HK-2 (cell line): ENCODE results near the gene MPZL3.

Experiments
- DNase-seq: peaks from one replicate; pipeline ENCODE4 v3.0.0-alpha.2; 2018; ENCODE audit not compliant: unreplicated experiment

MPZL3 gene

DNA sequence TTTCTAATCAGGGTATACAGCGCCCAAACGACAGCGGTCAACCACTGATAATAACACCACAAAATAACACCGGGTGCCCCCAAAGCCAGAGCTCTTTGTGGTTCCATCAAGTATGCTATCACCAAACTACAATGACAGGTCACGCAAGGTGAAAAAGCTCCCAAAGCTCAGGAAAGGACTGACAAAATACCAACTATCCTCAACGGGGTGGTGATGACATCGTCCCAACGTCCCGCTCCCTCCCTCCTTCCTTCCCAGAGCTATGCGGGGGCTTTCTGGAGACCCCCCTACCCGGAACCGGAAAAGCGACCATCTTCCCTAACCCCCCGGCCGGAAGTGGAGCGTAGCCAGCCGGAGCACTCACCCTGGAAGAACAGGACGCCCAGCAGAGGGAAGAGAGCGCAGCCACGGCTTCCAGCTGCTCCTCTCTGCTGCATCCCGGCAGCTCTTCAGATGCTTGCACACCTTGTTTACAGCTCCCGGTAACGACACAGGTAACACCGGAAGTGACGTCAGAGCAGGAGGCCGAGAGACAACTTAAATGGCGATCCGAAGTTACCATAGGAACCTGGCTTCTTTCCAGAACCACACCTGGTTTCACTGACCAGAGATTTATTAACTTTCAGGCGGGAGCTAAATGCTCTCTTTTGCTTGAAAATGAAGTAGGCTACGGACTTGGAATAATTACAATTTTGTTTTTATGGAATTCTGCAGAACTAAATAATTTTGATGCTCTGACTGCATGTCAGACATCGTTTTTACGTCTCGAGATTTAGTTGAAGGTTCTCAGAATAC lies at the start of gene MPZL3:
MPZL3 (minus strand) TSS at position 508 of the 795 bp plus-strand sequence; CDS start at position 437, 71 bp downstream.
- DNase-seq: peak; percentile 67

DNA sequence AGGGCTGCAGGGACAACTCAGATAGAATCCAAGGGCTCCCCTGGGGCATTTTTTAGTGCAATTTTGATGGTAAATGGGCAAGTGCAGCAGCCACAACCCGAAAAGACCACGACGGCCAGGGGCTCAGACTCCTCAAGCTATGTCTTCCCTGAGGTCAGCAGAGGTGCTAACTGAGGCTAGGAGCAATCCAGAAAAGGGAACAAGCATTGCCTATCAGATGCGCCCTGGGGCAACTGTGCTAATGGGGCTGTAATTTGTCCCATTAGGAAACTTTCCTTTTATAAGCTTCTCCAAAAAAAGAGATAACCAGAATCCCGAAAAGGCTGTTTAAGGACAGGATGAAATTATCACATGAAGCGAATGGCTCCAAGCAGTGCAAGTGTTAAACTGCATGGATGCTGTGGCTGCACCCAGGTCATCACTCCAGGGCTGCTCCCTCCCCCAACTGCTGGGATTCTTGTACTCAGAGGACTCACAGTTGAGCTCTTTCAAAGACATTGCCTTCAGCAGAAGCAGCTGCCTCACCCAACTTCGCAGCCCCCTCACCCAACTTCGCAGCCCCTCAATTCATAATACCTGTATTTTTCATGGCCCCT lies 49.5 kb upstream of the MPZL3 start:
- no peak for DNase-seq

DNA sequence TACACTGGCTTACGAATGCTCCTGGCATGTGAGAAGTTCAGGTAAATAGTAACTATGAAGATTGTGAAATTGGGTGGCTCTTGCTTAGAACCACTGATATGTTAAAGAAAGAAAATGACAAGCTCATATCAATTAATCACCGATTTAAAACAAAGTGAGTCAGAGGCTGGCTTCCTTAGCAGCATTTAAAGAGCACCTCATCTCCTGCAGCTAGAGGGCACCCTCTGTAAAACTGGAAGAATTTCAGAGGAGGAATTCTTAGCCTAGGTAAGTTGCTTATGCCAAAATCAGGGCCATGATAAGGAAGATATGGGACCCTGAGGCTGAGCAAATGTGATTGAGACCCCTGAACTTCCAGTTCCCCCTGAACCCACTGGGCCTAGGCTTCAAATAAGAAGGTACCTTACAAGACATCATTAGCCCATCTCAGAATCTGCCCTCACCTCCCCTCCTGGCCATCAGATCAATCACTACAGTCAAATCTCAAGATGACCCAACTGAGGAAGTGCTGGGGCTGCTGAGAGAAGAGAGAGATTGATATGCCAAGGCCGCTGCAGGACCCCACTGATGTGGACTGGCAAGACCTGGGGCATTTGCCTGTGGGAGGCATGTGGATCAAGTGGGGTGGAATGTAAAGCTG lies 43.8 kb upstream of the MPZL3 start:
- DNase-seq: no peak

DNA sequence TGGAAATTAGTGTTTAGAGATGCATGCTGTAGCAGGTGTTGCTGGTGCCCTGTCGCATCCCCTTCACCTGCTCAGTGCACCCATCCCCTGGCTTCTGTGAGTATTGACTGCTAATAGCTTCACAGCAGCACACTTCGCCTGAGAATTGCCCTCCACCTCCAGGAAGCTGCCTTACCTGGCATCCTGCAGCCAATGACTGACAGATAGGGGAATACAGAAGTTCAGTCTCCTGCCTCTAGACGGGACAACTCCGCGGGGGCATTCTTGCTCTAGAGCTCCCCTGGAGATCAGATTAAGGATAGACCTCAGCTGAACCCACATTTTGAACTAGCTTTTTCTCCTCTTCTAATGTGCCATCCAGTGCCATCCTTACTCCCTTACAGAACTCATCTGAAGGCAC lies 43.0 kb upstream of the MPZL3 start:
- DNase-seq: no peak

DNA sequence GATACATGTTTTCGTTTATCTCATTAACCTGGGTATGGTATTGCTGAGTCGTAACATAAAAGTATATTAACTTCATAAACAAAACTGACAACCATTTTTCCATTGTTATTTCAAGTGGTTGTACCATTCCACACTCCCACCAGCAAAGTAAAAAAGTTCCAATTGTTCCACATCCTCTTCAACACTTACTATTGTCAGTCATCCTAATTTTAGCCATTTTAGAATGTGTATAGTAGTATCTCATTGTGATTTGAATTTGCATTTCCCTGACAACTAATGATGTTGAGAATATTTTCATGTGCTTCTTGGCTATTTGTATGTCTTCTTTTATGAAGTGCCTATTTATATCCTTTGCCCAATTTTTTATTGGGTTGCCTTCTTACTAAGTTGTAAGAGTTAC lies 41.9 kb upstream of the MPZL3 start:
- DNase-seq: no peak

DNA sequence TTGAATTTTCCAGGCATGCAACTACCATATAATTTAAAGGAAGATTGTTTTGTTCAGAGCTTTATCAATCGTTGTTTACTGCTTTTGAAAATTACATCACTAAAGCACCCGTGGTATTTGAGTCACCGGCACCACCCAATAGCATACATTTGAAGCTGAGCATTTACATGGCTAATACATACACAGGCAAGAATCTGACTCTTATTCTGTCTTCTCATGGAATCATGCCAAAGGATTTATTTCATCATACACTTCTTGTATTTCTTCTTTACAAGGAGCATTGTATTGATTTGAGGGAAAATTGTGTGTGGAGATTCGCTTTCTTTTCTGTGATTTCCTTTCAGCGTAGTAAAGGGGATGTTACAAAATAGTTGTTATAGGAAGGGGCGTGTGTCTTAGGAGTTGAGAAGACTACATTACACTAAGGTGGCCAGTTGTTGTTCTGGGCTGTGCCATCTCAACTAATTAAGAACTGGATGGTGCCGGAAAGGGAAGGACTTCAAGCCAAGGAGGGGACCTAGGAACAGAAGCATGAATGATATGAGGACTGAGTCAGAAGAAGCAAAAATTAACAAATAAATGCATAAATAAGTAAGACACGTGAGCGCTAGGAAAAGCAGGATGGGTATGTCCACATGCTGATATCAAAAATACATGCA lies 39.4 kb upstream of the MPZL3 start:
- DNase-seq: no peak

DNA sequence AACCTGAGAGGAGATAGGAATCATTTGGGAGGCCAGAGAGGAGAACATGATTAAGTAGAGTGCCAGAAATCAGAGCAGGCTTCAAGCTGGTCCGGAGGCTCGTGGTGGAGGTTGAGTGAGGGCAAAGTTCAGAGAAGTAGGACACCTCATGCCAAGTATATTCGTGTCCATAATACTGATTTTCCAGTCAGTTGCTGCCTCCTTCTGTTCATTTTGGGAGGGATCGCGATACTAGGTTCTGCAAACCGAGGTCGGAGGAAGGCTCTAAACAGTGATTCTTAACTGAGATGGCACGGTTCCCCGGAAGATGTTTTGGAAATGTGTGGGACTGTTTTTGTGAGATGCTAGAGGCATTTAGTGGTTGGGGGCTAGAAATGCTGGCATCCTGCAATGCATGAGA lies 38.8 kb upstream of the MPZL3 start:
- peak; percentile 3 for DNase-seq

DNA sequence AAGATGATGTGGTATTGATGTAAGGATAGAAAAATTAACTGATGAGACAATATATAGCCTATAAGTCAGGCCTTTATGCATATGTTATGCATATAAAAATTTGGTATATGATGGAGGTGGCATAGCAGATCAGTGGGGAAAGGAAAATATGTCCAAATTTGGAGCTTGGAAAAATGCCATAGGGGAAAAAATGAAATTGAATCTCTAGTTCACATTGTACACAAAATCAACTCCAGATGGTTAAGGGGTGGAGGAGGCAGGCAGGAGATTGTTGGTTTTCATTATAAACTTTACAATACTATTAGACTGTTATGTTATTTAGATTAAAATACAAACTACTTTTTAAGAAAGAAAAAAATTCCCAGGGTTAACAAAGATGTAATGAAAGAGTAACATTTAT lies 37.2 kb upstream of the MPZL3 start:
- DNase-seq: no peak

DNA sequence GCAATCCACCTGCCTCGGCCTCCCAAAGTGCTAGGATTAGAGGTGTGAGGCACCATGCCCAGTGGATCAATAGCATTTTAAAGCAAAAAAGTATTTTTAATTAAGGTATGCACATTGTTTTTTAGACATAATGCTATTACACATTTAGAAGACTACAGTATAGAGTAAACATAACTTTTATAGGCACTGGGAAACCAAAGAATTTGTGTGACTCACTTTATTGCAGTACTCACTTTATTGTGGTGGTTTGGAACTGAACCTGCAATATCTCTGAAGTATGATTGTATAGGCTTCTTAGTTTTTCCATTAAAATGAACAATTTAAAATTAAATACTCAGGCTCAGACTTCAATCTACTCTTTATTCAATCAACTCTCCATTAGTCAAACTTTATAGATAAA lies 34.8 kb upstream of the MPZL3 start:
- DNase-seq: no peak

DNA sequence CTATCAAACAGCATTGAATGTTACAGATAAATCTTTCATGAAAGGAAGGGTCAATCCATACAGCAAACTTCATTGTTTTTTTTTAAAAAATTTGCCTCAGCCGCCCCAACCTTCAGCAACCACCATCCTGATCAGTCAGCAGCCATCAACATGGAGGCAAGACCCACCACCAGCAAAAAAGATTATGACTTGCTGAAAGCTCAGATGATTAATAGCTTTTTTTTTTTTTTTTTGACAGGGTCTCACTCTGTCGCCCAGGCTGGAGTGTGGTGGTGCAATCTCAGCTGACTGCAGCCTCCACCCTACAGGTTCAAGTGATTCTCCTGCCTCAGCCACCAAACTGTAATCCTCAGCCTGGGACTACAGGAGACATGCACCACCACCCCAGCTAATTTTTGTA lies 34.4 kb upstream of the MPZL3 start:
- no peak for DNase-seq

- no peak for DNase-seq
These were observed 31.7 kb upstream of the MPZL3 start for GRCh38 chr11:118283756-118284350.

DNA sequence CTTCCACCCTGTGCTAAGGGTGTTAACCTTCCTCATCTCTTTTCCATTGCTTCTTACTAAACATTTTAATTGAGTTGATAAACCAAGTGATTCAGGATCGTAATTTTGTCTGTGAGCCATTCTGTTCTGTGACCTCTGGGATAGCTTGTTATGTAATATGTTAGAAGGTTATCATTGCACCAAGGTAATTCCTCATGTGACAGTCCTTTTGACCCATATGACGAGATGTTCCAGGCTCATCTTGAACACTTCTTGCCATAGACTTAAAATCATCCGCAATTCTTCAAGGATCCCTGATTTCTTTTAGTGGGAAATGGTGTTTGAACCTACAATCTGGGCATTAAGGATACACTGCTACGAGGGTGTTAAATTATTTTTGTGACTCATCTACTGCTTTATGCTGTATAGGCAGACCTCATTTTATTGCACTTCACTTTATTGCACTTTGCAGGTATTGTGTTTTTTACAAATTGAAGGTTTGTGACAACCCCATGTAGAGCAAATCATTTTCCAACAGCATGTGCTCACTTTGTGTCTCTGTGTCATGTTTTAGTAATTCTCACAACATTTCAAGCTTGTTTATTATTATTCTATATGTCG lies 31.0 kb upstream of the MPZL3 start:
- DNase-seq: no peak

- no peak for DNase-seq
These were observed 30.4 kb upstream of the MPZL3 start for GRCh38 chr11:118282606-118283005.

DNA sequence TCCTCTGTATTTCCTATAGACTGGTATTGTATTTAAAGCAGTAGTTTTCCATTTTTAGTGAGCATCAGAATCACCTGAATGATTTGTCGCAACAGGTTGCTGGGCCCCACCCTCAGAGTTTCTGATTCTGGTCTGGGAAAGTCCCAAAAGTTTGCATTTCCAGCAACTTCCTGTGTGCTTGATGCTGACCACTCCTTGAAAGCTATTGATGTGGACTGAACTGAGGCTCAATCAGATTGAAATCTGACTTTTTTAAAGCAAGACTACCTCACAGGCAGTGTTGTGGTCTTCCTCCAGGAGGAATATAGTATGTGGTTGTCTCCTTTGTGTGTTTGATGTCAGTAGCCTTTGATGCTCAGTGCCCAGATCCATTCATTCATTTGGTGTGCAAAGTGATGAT lies 29.1 kb upstream of the MPZL3 start:
- no peak for DNase-seq

GRCh38 chr11:118277312-118277711 lies 25.1 kb upstream of the MPZL3 start:
- DNase-seq: no peak

DNA sequence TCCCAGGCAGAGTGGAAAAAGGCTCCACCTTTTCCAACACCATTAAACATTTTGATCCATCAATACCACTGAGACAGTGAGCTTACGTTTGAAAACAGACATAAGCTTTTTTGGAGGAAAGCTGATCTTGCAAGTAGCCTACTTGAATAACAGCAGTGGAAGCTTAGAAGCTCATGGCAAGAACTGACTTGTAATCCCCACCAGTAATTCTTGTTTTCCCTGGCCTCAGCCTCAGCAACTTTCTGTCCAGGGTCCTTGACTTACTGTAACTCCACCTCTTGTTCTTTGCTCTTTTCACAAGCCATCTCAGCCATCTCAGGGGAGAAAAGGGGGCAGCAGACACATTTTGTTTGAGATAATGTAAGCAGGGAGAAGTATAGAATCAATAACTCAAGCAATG lies 24.3 kb upstream of the MPZL3 start:
- no peak for DNase-seq

- no peak for DNase-seq
These were observed 23.0 kb upstream of the MPZL3 start for GRCh38 chr11:118275176-118275575.

DNA sequence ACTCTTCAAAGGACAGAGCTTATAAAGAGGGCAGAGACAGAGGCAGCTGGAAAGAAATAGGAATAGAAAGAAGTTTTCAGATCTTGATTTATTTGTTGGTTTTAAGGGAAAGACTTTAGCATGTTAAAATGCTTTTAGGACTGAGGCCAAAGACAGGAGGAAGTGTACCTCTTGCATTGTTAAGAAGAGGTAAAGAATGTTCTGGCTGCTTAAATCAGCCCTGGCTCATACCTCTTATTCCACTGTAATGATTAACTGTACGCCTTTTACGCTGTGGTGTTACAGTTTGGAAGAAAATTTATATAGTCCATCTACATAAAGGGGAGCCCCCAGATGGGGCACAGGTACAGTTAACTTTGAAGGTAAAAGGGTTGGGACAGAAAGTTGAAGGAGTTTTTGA lies 22.0 kb upstream of the MPZL3 start:
- no peak for DNase-seq

GRCh38 chr11:118272001-118272400 lies 19.8 kb upstream of the MPZL3 start:
- no peak for DNase-seq

- no peak for DNase-seq
These were observed 15.3 kb upstream of the MPZL3 start for GRCh38 chr11:118267486-118267885.

GRCh38 chr11:118265954-118266353 lies 13.8 kb upstream of the MPZL3 start:
- no peak for DNase-seq
